Testis (tissue), 3 donors: Measurements from ENCODE around the gene ING1. TPM values are rescaled to one million over a fixed set of nuclear protein-coding genes. Genes with fewer than 3 reads are reported as not detected.
A peak's percentile ranks its signal among the peaks of the same experiment; 100 is the strongest.
"Not testable (repeated sequence)": the region's sequence is repeated elsewhere in the genome, so short reads cannot be mapped to it uniquely, and the experiment has no call there.

Experiments
- DNase-seq: peaks from one replicate; pipeline ENCODE4 v3.0.0-alpha.2; 2019
- H3K27ac ChIP-seq, 2 donors: fragments of 200-600 bp; sonication (generic); one replicate each; pipeline ENCODE4 v1.5.1; 2019
- H3K27me3 ChIP-seq: fragments of 200-600 bp; sonication (generic); one replicate; pipeline ENCODE4 v1.5.1; 2019
- H3K36me3 ChIP-seq: fragments of 200-600 bp; sonication (generic); one replicate; pipeline ENCODE4 v1.5.1; 2017; ENCODE audit warnings: low read depth; ENCODE audit errors: missing control alignments
- H3K4me1 ChIP-seq: fragments of 200-600 bp; sonication (generic); one replicate; pipeline ENCODE4 v1.5.1; 2019
- H3K4me3 ChIP-seq, 2 donors: fragments of 200-600 bp; sonication (generic); one replicate each; pipeline ENCODE4 v1.5.1; 2017 to 2019
- H3K9me3 ChIP-seq: fragments of 200-600 bp; sonication (generic); one replicate; pipeline ENCODE4 v1.5.1; 2017
- CTCF ChIP-seq, 3 experiments: fragments of 450-650 bp in 2 of 3; fragments of 200-600 bp in 1 of 3; sonication (generic) in 1 of 3; IDR thresholded peaks; one replicate each; pipeline ENCODE4 v1.5.1; 2016 to 2019; ENCODE audit warnings: antibody characterized with exemption in 3 of 3, mild to moderate bottlenecking in 2 of 3, moderate library complexity in 1 of 3
- POLR2A ChIP-seq: fragments of 450-650 bp; IDR thresholded peaks from one replicate; pipeline ENCODE4 v1.6.1; 2017; ENCODE audit warnings: antibody characterized with exemption, mild to moderate bottlenecking, moderate library complexity
- WGBS, 2 donors: methylation state at CpG; one replicate each; pipeline ENCODE4 v1.1.5; 2018; 5-methylcytosine and 5-hydroxymethylcytosine counted together
- intact Hi-C: fragments of 100-400 bp; cut with DNase I; formaldehyde crosslinking; loops from one replicate; pipeline ENCODE4 v1.15.1; 2023; ENCODE audit warnings: low total_unique reads
- polyA plus RNA-seq: library from polyadenylated mRNA; stranded (reverse); fragments of 350-450 nt; fragmentation: Illumina TruSeq; extraction: RNeasy Lipid Tissue Mini Kit (QIAGEN cat#74804); gene quantifications from one replicate; pipeline ENCODE4 v1.2.3, GENCODE V29; 2014; ENCODE audit warnings: low read depth, low replicate concordance; ENCODE audit not compliant: insufficient read depth
- total RNA-seq, 2 donors: library from RNA; depleted of rRNA; stranded (reverse); fragments of >200 nt; gene quantifications; one replicate each; pipeline ENCODE4 v1.2.3, GENCODE V29; 2016

Gene ING1
- total and polyA plus RNA-seq, 3 donors from 2014 or later, result 42.2 to 45.5 (median 43.6) TPM

GRCh38 chr13:110700641-110701040, 12.9 kb upstream of the ING1 start:
- H3K36me3 ChIP-seq, result no peaks in the 10 kb centered on the region

GRCh38 chr13:110701061-110701460, 12.4 kb upstream of the ING1 start:
- intact Hi-C loops, H3K27me3 ChIP-seq, H3K9me3 ChIP-seq, H3K4me3 ChIP-seq, H3K27ac ChIP-seq, H3K36me3 ChIP-seq, H3K4me1 ChIP-seq, DNase-seq: not testable (repeated sequence)
- WGBS, 2 donors, result 87 to 99% methylated on average over 7 of the region's 7 CpGs

More at GRCh38 chr13:110700641-110701040, 12.9 kb upstream of the ING1 start:
- 85 to 88% methylated on average over 8 of the region's 8 CpGs for WGBS, 2 donors
- no peak overlapping the region for H3K4me3 ChIP-seq
- H3K27ac ChIP-seq, result no peak overlapping the region
- H3K4me1 ChIP-seq, result peaks cover 6% of the 10 kb centered on the region
- intact Hi-C loops, result no loop called here
- no peaks in the 10 kb centered on the region for H3K27me3 ChIP-seq
- no peak for DNase-seq
- TF ChIP-seq POLR2A, result no peak
- no peak for TF ChIP-seq CTCF (IDR thresholded peaks at IDR 0.05)
- H3K9me3 ChIP-seq, result no peaks in the 10 kb centered on the region

GRCh38 chr13:110702089-110702488, 11.4 kb upstream of the ING1 start:
- Histone ChIP-seq H3K36me3 (no peaks in the 10 kb centered on the region), H3K4me3 (no peak overlapping the region), H3K27me3 (no peaks in the 10 kb centered on the region), H3K9me3 (no peaks in the 10 kb centered on the region), H3K4me1 (peaks cover 12% of the 10 kb centered on the region), H3K27ac (no peak overlapping the region)
- intact Hi-C loops, result no loop called here
- WGBS, 2 donors, result 33 to 38% methylated on average over 3 of the region's 3 CpGs
- TF ChIP-seq CTCF (IDR thresholded peaks at IDR 0.05) (no peak), POLR2A (no peak)
- no peak for DNase-seq

- H3K27ac ChIP-seq, result no peak overlapping the region
- TF ChIP-seq POLR2A (no peak), CTCF (IDR thresholded peaks at IDR 0.05) (no peak)
- DNase-seq, result no peak
- H3K9me3 ChIP-seq, result no peaks in the 10 kb centered on the region
- no peaks in the 10 kb centered on the region for H3K36me3 ChIP-seq
- H3K27me3 ChIP-seq, result no peaks in the 10 kb centered on the region
- intact Hi-C loops, result no loop called here
- peaks cover 12% of the 10 kb centered on the region for H3K4me1 ChIP-seq
- WGBS, 2 donors, result 81 to 83% methylated on average over 15 of the region's 15 CpGs
- no peak overlapping the region for H3K4me3 ChIP-seq
These were observed 10.6 kb upstream of the ING1 start for GRCh38 chr13:110702591-110703526.

- Histone ChIP-seq H3K36me3 (no peaks in the 10 kb centered on the region), H3K9me3 (no peaks in the 10 kb centered on the region), H3K27ac (peak overlapping the region in 1 of 2 donors; percentile 55), H3K27me3 (no peaks in the 10 kb centered on the region), H3K4me3 (peak overlapping the region; percentile 68 to 76), H3K4me1 (peaks cover 12% of the 10 kb centered on the region)
- WGBS, 2 donors, result 6 to 8% methylated on average over 12 of the region's 12 CpGs
- no peak for TF ChIP-seq POLR2A
- no peak for TF ChIP-seq CTCF (IDR thresholded peaks at IDR 0.05)
- intact Hi-C loops, result no loop called here
- DNase-seq, result no peak
These were observed 8.1 kb upstream of the ING1 start for GRCh38 chr13:110705356-110705825.
